ENCODE results near the gene CTCFL. TPM values are rescaled to one million over a fixed set of nuclear protein-coding genes. Genes with fewer than 3 reads are reported as not detected.

The CTCFL gene
- polyA plus RNA-seq, 5 donors = 0.33 to 0.52 (median 0.50) TPM

Other genes with a start within 250 kb of the CTCFL start
- gene SPO11, start 195.3 kb downstream of the CTCFL start, polyA plus RNA-seq (ENCODE audit: insufficient read depth in 1 of 5, insufficient read length in 5 of 5, low replicate concordance in 1 of 5) = not detected
- 10 to 100 TPM; 43.0 to 55.2 (median 51.9) TPM for gene RAE1, start 173.9 kb downstream of the CTCFL start, polyA plus RNA-seq (ENCODE audit: insufficient read depth in 1 of 5, insufficient read length in 5 of 5, low replicate concordance in 1 of 5)
- 10 to 100 TPM; 16.8 to 33.5 (median 21.3) TPM for gene RBM38, start 133.7 kb downstream of the CTCFL start, polyA plus RNA-seq (ENCODE audit: insufficient read depth in 1 of 5, insufficient read length in 5 of 5, low replicate concordance in 1 of 5)
- under 1 TPM; 0.18 to 0.55 (median 0.22) TPM for gene PCK1, start 36.0 kb upstream of the CTCFL start, polyA plus RNA-seq (ENCODE audit: insufficient read depth in 1 of 5, insufficient read length in 5 of 5, low replicate concordance in 1 of 5)
- gene ZBP1, start 95.3 kb upstream of the CTCFL start, polyA plus RNA-seq (ENCODE audit: insufficient read depth in 1 of 5, insufficient read length in 5 of 5, low replicate concordance in 1 of 5) = under 1 TPM; 0.08 to 0.37 (median 0.13) TPM
- gene PMEPA1, start 184.9 kb upstream of the CTCFL start, polyA plus RNA-seq (ENCODE audit: insufficient read depth in 1 of 5, insufficient read length in 5 of 5, low replicate concordance in 1 of 5) = 10 to 100 TPM; 16.5 to 44.6 (median 25.5) TPM